ENCODE results near the gene IL21R. TPM values are rescaled to one million over a fixed set of nuclear protein-coding genes. Genes with fewer than 3 reads are reported as not detected.

IL21R gene
- total RNA-seq, 1 donor from 2014 or later = 0.98 TPM

- H3K27me3 ChIP-seq = no peaks in the 10 kb centered on the region
Observed at GRCh38 chr16:27458987-27459688, 57.2 kb downstream of the IL21R start.

DNA sequence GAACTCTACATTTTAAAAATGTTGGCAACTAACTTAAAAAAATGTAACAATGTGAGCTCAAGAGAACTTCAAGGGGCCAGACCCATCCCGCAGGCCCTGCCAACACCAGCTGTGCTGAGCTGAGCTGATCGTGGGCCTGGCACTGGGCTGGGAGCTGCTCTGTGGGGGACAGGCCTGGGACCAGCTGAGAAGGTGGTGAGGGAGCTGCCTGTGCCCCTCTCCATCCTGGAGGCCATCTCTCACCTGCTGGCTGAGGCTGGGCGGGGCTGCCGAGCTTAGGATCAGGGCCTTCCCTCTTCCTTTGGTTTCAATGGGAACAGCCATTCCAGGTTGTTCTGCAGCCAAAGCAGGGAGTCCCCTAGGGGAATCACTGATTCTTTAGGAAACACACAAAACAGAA is 58.2 kb downstream of the IL21R start:
- DNase-seq (ENCODE audit: extremely low spot score in 2 of 2) = no peak
- intact Hi-C loops (cut with DNase I) = no loop called here
- TF ChIP-seq CTCF (IDR thresholded peaks at IDR 0.05) (no peak), POLR2A (IDR thresholded peaks at IDR 0.05) (no peak), POLR2AphosphoS5 (IDR thresholded peaks at IDR 0.05; ENCODE audit: insufficient read depth in 1 of 2, low read depth in 1 of 2) (no peak)
- H3K36me3 ChIP-seq = peaks cover 0 to 42% of the 10 kb centered on the region in 2 donors
- H3K9me3 ChIP-seq = no peaks in the 10 kb centered on the region
- H3K4me1 ChIP-seq = peaks cover 35% of the 10 kb centered on the region
- H3K4me3 ChIP-seq = no peak overlapping the region
- H3K27me3 ChIP-seq = no peaks in the 10 kb centered on the region
- no peak overlapping the region for H3K27ac ChIP-seq

More at GRCh38 chr16:27458987-27459688, 57.2 kb downstream of the IL21R start:
- no peak overlapping the region for H3K27ac ChIP-seq
- intact Hi-C loops (cut with DNase I) = no loop called here
- no peaks in the 10 kb centered on the region for H3K9me3 ChIP-seq
- peaks cover 35% of the 10 kb centered on the region for H3K4me1 ChIP-seq
- peaks cover 0 to 32% of the 10 kb centered on the region in 2 donors for H3K36me3 ChIP-seq
- H3K4me3 ChIP-seq = no peak overlapping the region
- DNase-seq (ENCODE audit: extremely low spot score in 2 of 2) = no peak
- no peak for TF ChIP-seq POLR2AphosphoS5 (IDR thresholded peaks at IDR 0.05; ENCODE audit: insufficient read depth in 1 of 2, low read depth in 1 of 2)
- no peak for TF ChIP-seq CTCF (IDR thresholded peaks at IDR 0.05)
- TF ChIP-seq POLR2A (IDR thresholded peaks at IDR 0.05) = no peak

DNA sequence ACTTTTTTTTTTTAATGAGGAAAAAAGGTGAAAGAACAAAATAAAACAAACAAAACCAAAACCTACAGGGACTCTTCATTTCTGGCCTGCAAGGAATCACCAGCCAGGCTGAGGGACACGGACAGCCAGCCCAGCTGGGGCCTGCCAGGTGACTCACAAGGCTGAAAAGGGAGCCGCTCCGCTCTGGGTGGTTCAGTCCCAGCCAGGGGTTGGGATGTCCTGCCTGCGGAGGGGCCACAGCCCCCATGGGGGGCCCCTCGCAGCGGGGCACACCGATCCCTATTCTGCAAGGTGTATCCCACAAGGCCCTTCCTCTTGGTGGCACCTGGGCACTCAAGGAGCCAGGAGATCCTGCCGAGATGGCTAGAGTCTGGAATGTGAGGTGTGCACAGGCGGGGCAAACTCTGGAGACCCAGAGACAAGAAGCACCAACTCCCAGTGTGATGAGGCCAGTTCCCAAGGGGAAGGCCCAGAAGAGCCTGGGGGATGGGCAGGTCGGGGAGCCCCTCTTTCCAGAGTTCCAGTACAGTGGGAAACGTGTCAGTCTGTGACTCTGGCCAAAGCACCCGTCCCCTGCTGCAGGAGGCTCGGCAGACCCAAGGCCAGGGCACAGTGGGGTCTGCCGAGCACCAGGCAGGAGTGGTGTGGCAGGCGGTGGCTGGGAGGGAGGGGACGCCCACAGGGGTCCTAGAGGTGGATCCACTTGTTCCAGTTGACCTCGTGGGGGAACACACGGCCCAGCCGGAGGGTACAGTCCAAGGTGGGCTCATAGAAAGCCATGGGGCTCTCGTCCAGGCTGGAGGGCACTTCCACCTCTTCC is 58.9 kb downstream of the IL21R start:
- no peak overlapping the region for H3K27ac ChIP-seq
- H3K9me3 ChIP-seq = no peaks in the 10 kb centered on the region
- peaks cover 0 to 49% of the 10 kb centered on the region in 2 donors for H3K36me3 ChIP-seq
- H3K4me1 ChIP-seq = peaks cover 35% of the 10 kb centered on the region
- intact Hi-C loops (cut with DNase I) = no loop called here
- H3K27me3 ChIP-seq = no peaks in the 10 kb centered on the region
- no peak for TF ChIP-seq POLR2A (IDR thresholded peaks at IDR 0.05)
- TF ChIP-seq POLR2AphosphoS5 (IDR thresholded peaks at IDR 0.05; ENCODE audit: insufficient read depth in 1 of 2, low read depth in 1 of 2) = no peak
- TF ChIP-seq CTCF (IDR thresholded peaks at IDR 0.05) = no peak
- H3K4me3 ChIP-seq = no peak overlapping the region
- no peak for DNase-seq (ENCODE audit: extremely low spot score in 2 of 2)

GRCh38 chr16:27461483-27462171 is 59.7 kb downstream of the IL21R start:
- intact Hi-C loops (cut with DNase I) = no loop called here
- Histone ChIP-seq H3K4me1 (peaks cover 30% of the 10 kb centered on the region), H3K4me3 (no peak overlapping the region), H3K27ac (no peak overlapping the region), H3K27me3 (no peaks in the 10 kb centered on the region), H3K36me3 (peaks cover 0 to 56% of the 10 kb centered on the region in 2 donors), H3K9me3 (no peaks in the 10 kb centered on the region)
- TF ChIP-seq POLR2AphosphoS5 (IDR thresholded peaks at IDR 0.05; ENCODE audit: insufficient read depth in 1 of 2, low read depth in 1 of 2) (no peak), POLR2A (IDR thresholded peaks at IDR 0.05) (no peak), CTCF (IDR thresholded peaks at IDR 0.05) (no peak)
- no peak for DNase-seq (ENCODE audit: extremely low spot score in 2 of 2)

Measured in vagina (tissue), 2 donors.